GM20000 (cell line): ENCODE measurements around the gene RAPGEF2.

ENCODE experiments used
- DNase-seq: peaks from one replicate; pipeline ENCODE4 v3.0.0; 2012; ENCODE audit warnings: low spot score
- TF ChIP-seq, protein P1 (sequence below): IDR thresholded peaks from 2 replicates; pipeline ENCODE4 v1.5.1; 2012; ENCODE audit warnings: mild to moderate bottlenecking, control low read depth; ENCODE audit errors: extremely low read depth, missing control alignments

The RAPGEF2 gene

DNA sequence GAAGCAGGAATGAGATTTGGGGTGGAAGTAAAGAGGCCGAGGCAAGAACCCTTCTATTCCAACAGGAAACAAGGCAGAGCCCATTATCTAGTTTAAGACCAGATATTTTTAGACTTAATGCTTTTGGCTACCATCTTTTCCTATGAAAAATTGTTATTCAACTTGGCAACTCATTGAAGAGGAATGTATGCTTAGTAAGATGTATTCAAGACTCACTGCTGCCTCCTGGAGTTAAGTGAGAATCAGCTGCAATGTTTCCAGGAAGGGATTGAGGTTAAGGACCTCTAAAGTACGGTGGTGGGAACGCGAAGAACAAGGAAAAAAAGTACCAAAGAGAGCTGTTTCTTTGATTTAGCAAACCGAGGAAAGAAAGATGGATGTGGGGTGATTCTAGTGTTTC lies 89.1 kb downstream of the RAPGEF2 start:
- TF ChIP-seq, protein P1, sequence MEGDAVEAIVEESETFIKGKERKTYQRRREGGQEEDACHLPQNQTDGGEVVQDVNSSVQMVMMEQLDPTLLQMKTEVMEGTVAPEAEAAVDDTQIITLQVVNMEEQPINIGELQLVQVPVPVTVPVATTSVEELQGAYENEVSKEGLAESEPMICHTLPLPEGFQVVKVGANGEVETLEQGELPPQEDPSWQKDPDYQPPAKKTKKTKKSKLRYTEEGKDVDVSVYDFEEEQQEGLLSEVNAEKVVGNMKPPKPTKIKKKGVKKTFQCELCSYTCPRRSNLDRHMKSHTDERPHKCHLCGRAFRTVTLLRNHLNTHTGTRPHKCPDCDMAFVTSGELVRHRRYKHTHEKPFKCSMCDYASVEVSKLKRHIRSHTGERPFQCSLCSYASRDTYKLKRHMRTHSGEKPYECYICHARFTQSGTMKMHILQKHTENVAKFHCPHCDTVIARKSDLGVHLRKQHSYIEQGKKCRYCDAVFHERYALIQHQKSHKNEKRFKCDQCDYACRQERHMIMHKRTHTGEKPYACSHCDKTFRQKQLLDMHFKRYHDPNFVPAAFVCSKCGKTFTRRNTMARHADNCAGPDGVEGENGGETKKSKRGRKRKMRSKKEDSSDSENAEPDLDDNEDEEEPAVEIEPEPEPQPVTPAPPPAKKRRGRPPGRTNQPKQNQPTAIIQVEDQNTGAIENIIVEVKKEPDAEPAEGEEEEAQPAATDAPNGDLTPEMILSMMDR: no peak
- no peak for DNase-seq

DNA sequence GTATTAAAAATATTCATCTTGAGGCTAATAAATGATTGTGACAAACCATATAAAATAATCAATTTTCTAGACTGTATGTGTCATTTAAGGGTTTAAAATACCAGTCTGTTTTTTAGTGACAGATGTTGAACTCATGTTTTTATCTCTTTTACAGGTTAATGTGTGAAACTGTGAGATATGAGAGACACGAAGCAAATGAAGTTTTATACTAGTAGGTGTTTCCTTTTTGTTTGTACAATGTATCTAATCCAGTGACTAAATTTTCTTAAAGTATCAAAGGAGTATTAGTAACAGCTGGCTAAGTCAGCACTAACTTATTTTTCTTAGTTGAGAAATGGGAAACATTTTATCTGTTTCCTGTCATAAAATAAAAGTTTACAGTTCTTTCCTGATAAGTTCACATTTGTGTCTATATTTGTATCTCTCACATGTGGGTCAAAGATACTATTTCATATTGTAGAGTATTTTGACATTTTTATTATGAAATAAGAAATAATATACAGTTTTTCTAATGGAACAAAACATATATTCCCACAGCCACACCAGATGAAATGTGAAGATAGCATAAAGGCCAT lies 90.3 kb downstream of the RAPGEF2 start:
- DNase-seq: no peak
- TF ChIP-seq, protein P1: no peak

DNA sequence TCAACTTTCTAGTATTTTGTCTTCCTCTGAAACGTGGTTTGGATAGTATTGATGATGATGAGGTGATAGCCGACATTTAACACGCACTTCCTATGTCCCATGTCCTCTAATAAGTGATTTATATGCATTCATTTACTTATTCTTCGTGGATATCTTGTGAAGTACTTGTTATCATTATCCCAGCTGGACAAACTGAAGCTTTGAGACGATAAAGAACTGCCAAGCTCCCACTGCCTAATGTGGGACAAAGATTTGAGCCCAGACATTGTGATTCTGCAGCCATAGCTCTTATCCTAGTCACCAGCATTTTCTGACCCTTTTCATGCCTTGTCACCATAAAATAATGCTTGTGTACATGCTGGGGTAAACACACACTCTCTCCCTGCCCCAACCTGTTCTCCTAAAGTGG lies 92.5 kb downstream of the RAPGEF2 start:
- no peak for DNase-seq

DNA sequence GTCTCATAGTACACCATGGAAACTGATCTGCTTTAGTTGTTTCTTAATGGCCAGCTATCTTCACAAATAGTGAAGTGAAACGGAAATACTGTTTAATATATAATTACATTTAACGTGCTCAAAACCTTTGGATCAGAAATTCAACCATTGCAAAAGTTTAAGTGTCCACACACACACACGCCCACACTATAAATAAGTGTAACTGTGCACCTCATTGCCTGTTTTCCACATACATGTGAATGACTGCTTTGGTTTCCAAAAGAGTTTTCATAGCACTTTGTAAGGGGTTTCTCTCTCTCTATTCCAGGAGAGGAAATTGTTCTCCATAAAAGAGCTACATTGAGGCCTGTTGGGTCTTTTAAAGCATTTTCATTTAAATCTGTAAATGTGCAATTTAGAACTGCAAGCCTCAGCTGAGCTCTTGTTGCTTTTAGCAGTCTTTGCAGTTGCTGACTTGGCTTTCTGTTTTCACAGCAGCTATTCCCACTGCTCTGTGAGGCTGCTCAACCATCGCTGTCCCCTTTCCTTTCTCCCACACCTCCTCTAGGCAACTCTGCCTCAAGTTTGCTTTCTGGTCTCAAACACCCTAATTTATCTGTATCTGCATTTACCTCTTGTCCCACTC lies 94.5 kb downstream of the RAPGEF2 start:
- TF ChIP-seq, protein P1: no peak
- no peak for DNase-seq

More for the DNA sequence above, 92.5 kb downstream of the RAPGEF2 start:
- TF ChIP-seq, protein P1: no peak

DNA sequence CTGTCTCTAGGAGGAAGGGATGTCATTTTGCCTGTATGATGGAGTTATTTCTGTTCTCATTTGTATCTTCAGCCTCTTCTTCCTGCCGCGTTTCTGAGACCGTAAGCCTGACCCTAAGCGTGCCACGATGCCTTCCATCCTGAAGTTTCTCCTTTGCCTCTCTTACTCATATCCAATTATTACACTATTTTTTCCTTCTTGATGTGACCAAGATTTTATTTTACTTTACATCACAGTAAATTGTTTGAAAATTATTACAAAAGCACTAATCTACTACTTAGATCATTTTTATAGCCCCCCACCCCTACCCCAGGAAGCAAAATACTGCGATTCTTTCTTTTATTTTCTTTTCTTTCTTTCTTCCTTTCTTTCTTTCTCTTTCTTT lies 95.0 kb downstream of the RAPGEF2 start:
- TF ChIP-seq, protein P1: no peak
- DNase-seq: no peak

DNA sequence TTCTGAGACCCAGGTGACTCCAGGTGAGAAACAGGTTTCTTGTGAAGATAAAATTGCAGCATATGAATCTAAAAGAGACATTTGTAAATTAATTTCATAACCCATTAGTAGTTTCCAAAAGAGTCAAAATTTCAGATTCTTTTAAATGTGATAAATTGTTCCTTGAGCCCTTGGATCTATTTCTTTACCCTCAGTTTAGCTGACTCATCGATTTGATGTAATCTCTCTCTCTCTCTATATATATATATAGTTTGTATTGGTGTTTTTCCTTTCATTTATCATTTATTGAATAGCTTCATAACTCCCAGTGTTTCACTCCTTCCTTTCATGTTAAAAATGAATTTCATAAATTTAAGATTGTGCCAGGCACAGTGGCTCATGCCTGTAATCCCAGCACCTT lies 96.9 kb downstream of the RAPGEF2 start:
- DNase-seq: no peak
- TF ChIP-seq, protein P1: no peak

DNA sequence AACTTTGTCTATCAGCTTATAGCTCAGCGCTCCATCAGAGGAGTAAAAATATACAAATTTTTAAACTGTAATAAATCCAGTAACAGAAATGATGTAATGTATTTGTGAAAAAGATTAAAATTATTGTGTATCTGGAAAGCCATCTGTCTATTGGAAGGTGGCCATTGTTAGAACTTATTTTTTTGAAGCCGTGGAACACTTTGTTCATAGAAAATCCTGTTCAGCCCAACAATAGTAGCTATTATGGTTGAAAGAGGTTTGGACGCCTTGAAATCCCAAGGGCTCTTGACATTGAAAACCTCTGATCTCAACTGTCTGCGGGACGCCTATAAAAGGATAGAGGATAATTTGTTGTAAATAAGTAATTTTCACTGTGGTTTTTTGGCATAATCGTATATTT lies 98.3 kb downstream of the RAPGEF2 start:
- no peak for DNase-seq
- TF ChIP-seq, protein P1: no peak
